SK-N-SH (cell line): ENCODE data around the gene DYNLT3.

ENCODE experiments used
- GATA2 ChIP-seq: sonication (generic); formaldehyde crosslinking; IDR thresholded peaks from 2 replicates; pipeline ENCODE4 v1.5.0; 2020; ENCODE audit warnings: mild to moderate bottlenecking, missing genetic modification reagents
- NRF1 ChIP-seq: IDR thresholded peaks from 2 replicates; pipeline ENCODE4 v1.6.1; 2012; ENCODE audit warnings: low read depth, mild to moderate bottlenecking, low read length

DNA sequence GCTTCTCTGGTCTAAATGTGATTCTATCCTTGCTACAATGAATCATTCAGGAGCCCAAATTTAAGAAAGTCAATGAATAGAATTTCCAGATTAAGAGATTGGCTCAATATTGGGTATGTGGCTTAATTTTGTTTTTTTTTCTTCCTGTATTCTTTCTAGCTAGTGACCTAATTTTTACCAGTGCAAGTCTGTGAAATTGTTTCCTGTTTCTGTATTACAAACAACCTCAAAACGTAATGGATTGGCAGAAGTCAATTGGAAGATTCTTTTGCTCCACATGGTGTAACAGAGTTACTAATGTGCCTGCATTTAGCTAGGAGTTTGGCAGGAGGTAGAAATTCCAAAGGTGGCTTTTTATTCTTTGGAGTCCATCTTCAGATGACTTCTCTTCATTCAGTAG is 17.6 kb downstream of the DYNLT3 start:
- TF ChIP-seq NRF1 (no peak), GATA2 (no peak)
